ENCODE measurements around the gene LYRM4. TPM values are rescaled to one million over a fixed set of nuclear protein-coding genes. Genes with fewer than 3 reads are reported as not detected.

Gene LYRM4
- total and polyA plus RNA-seq, 9 of the 15 experiments (the other 6 are each of a cell fraction or from before 2014, with no cell fraction given) = 24.2 to 69.4 (median 41.8) TPM

GRCh38 chr6:5119090-5119951 is 141.4 kb downstream of the LYRM4 start:
- no peaks in the 10 kb centered on the region for H3K36me3 ChIP-seq (ENCODE audit: control insufficient read depth, insufficient read depth, low read length)
- H3K27me3 ChIP-seq (ENCODE audit: control insufficient read depth in 2 of 2, insufficient read depth in 2 of 2, low read length in 2 of 2) = no peaks in the 10 kb centered on the region
- H3K9me1 ChIP-seq (ENCODE audit: control insufficient read depth, insufficient read depth, low read length) = no peaks in the 10 kb centered on the region
- ATAC-seq = no peak
- WGBS (ENCODE audit: insufficient coverage, low coverage, missing lambda C conversion rate) = 69% methylated on average over 17 of the region's 17 CpGs
- TF ChIP-seq CBFA2T3 (IDR thresholded peaks at IDR 0.05) (peak; percentile 17; the same call in 1 of the 2 replicates), ZNF133 (CRISPR knock-in tag; IDR thresholded peaks at IDR 0.05) (no peak), RBBP5 (IDR thresholded peaks at IDR 0.05; ENCODE audit: borderline replicate concordance, insufficient read depth, low read length, poor library complexity, severe bottlenecking) (no peak)
- H3K4me1 ChIP-seq (replicated peaks in 1 of 2; ENCODE audit: control insufficient read depth in 2 of 2, insufficient read depth in 2 of 2, low read length in 2 of 2) = no peaks in the 10 kb centered on the region
- BruUV-seq (replicated peaks) = no TSS peak
- no peak overlapping the region for H3K9ac ChIP-seq (ENCODE audit: insufficient read depth in 1 of 2, low read depth in 2 of 2, low read length in 2 of 2)
- DNase-seq (ENCODE audit: extremely low read depth in 1 of 4, low spot score in 3 of 4) = no peak
- FAIRE-seq = no peak
- in situ Hi-C loops (cut with MboI) = no loop called here
- H3K9me3 ChIP-seq (replicated peaks; ENCODE audit: control insufficient read depth, insufficient read depth, low read depth, low read length) = no peaks in the 10 kb centered on the region
- POLR2A ChIA-PET = no interaction called here
- CTCF ChIA-PET (ENCODE audit: low intra/inter-chr PET ratio) = no interaction called here
- no peak overlapping the region for H3K27ac ChIP-seq (ENCODE audit: extremely low read depth, low read depth, low read length)
- intact Hi-C loops (cut with micrococcal nuclease) = no loop called here
- H3K4me3 ChIP-seq = no peak overlapping the region
- no peak overlapping the region for H3K4me2 ChIP-seq (ENCODE audit: insufficient read depth, low read length)
- H2AFZ ChIP-seq (ENCODE audit: low read depth, low read length) = no peak overlapping the region
- H4K20me1 ChIP-seq (replicated peaks; ENCODE audit: control insufficient read depth, insufficient read depth, low read length) = no peaks in the 10 kb centered on the region
- no peaks in the 10 kb centered on the region for H3K79me2 ChIP-seq (ENCODE audit: control insufficient read depth, insufficient read depth, low read length)

Data from K562 (cell line).